GM19395 (cell line): ENCODE data around the gene COL4A6.

Experiments used
- ATAC-seq: cut with Tn5 transposase; IDR thresholded peaks from one replicate; pipeline ENCODE4 v1.9.1; 2021; ENCODE audit warnings: mild to moderate bottlenecking, moderate library complexity; ENCODE audit not compliant: unreplicated experiment

Gene COL4A6

GRCh38 chrX:108163333-108164082, 274.7 kb downstream of the COL4A6 start:
- ATAC-seq: no peak

- ATAC-seq: no peak
Observed at GRCh38 chrX:108162265-108162664, 276.0 kb downstream of the COL4A6 start.

GRCh38 chrX:108160309-108160708, 277.9 kb downstream of the COL4A6 start:
- ATAC-seq: no peak

GRCh38 chrX:108159028-108159670, 279.1 kb downstream of the COL4A6 start:
- no peak for ATAC-seq

- ATAC-seq: no peak
Observed at GRCh38 chrX:108157628-108158027, 280.6 kb downstream of the COL4A6 start.

GRCh38 chrX:108156934-108157466, 281.2 kb downstream of the COL4A6 start:
- no peak for ATAC-seq

GRCh38 chrX:108156082-108156481, 282.1 kb downstream of the COL4A6 start:
- no peak for ATAC-seq

- ATAC-seq: peak; percentile 97
Observed at GRCh38 chrX:108148524-108148923, 289.7 kb downstream of the COL4A6 start.

- no peak for ATAC-seq
Observed at GRCh38 chrX:108138814-108139702, 299.2 kb downstream of the COL4A6 start.

- no peak for ATAC-seq
Observed at GRCh38 chrX:108134724-108135123, 303.5 kb downstream of the COL4A6 start.

- no peak for ATAC-seq
Observed at GRCh38 chrX:108132876-108133275, 305.3 kb downstream of the COL4A6 start.

- ATAC-seq: no peak
Observed at GRCh38 chrX:108132034-108132433, 306.2 kb downstream of the COL4A6 start.

- no peak for ATAC-seq
Observed at GRCh38 chrX:108131471-108131870, 306.8 kb downstream of the COL4A6 start.

GRCh38 chrX:108130889-108131288, 307.3 kb downstream of the COL4A6 start:
- ATAC-seq: no peak

GRCh38 chrX:108127152-108127551, 311.1 kb downstream of the COL4A6 start:
- ATAC-seq: no peak

- ATAC-seq: no peak
Observed at GRCh38 chrX:108126661-108127060, 311.6 kb downstream of the COL4A6 start.

GRCh38 chrX:108123591-108124366, 314.4 kb downstream of the COL4A6 start:
- no peak for ATAC-seq

- ATAC-seq: no peak
Observed at GRCh38 chrX:108122748-108123147, 315.5 kb downstream of the COL4A6 start.

GRCh38 chrX:108121291-108121690, 316.9 kb downstream of the COL4A6 start:
- no peak for ATAC-seq

- ATAC-seq: no peak
Observed at GRCh38 chrX:108117988-108118387, 320.2 kb downstream of the COL4A6 start.
